ENCODE results near the gene POC5.

POC5 gene, protein sequence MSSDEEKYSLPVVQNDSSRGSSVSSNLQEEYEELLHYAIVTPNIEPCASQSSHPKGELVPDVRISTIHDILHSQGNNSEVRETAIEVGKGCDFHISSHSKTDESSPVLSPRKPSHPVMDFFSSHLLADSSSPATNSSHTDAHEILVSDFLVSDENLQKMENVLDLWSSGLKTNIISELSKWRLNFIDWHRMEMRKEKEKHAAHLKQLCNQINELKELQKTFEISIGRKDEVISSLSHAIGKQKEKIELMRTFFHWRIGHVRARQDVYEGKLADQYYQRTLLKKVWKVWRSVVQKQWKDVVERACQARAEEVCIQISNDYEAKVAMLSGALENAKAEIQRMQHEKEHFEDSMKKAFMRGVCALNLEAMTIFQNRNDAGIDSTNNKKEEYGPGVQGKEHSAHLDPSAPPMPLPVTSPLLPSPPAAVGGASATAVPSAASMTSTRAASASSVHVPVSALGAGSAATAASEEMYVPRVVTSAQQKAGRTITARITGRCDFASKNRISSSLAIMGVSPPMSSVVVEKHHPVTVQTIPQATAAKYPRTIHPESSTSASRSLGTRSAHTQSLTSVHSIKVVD

DNA sequence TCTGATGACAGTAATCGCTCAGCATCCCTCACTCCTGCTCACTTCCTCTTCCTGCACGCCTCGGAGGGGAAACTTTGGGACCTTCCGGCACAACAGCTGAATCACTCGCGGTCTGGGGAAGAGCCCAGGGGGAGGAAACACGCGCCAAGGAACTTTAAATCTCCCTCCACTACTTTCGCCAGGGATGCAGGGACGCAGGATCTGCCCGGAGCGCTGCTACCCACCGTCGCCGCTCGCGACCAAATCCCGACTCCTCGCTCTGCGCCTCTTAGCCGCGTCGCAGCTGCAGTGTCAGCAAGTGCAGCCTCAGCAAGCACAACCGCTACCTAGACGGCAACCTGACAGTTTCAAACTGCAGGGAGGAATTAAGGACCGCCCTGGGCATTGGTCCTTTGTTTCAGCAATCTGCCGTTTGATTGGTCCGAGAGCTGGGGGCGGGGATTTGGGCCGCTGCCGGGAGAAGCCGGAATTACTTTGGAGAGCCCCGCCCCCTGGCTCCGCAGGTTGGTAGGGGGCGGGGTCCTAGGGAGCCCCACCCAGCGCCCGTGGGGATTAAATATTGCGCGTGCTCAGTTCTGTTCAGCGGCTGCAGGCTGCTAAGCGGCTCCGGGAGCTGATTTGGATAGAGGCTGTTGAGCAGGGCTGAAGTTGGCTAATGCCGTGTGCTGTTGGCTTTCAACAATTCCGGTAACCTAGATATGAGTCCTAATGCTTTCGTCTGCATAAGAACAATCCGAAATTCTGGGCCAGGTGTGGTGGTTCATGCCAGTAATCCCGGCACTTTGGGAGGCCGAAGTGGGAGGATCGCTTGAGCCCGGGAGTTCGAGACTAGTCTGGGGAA lies at the start of gene POC5:
Gene POC5 (minus strand): TSS at position 356 of the 841 bp plus-strand sequence. CDS start 4,500 bp downstream, outside the sequence.
- peak within 1 kb of the TSS; percentile 4 for H3K4me3 ChIP-seq (IDR thresholded peaks at IDR 0.05; ENCODE audit: insufficient read depth, low read depth, low read length)
- H2AFZ ChIP-seq (ENCODE audit: low read depth): peak within 1 kb of the TSS; percentile 79
- no peaks in the 10 kb centered on the region; the same call in 1 of the 2 replicates for H3K36me3 ChIP-seq (ENCODE audit: insufficient read depth)
- H4K20me1 ChIP-seq (ENCODE audit: insufficient read depth): no peaks in the 10 kb centered on the region
- TF ChIP-seq CTCF (conservative IDR thresholded peaks at IDR 0.05; ENCODE audit: low read depth, low read length): no peak
- peaks cover 11% of the 10 kb centered on the region for H3K4me1 ChIP-seq (ENCODE audit: low read depth, poor library complexity, severe bottlenecking)
- peaks cover 44% of the 10 kb centered on the region for H3K79me2 ChIP-seq (ENCODE audit: insufficient read depth, low read depth)
- H3K4me2 ChIP-seq: peak within 1 kb of the TSS; percentile 75
- H3K27ac ChIP-seq: peak within 1 kb of the TSS; percentile 86
- no peaks in the 10 kb centered on the region for H3K27me3 ChIP-seq (ENCODE audit: insufficient read depth, low read depth)
- H3K9ac ChIP-seq: peak within 1 kb of the TSS; percentile 84

DNA sequence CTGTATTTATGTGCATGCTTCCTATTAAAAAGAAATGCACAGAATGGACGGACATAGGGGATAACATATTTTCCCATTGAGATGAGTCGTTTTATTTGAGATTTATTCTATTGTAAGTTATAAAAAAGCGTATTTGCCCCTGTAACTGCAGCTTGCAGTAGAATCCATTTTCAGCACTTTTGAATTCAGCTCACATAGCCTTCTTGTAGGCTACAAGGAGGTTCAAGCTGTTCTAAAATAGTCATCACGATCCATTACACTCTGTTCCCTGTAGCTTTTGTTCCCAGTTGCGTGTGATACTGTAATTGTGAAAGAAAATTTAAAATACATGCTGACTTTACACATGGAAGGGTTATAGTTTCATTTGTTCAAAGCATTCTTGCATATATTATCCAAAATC lies 40.9 kb upstream of the POC5 start:
- no peak overlapping the region for H3K27ac ChIP-seq
- no peaks in the 10 kb centered on the region for H3K79me2 ChIP-seq (ENCODE audit: insufficient read depth, low read depth)
- H2AFZ ChIP-seq (ENCODE audit: low read depth): no peak overlapping the region
- no peaks in the 10 kb centered on the region for H3K36me3 ChIP-seq (ENCODE audit: insufficient read depth)
- no peaks in the 10 kb centered on the region for H3K27me3 ChIP-seq (ENCODE audit: insufficient read depth, low read depth)
- H3K4me1 ChIP-seq (ENCODE audit: low read depth, poor library complexity, severe bottlenecking): no peaks in the 10 kb centered on the region
- H4K20me1 ChIP-seq (ENCODE audit: insufficient read depth): no peaks in the 10 kb centered on the region
- H3K4me2 ChIP-seq: no peak overlapping the region
- no peak for TF ChIP-seq CTCF (conservative IDR thresholded peaks at IDR 0.05; ENCODE audit: low read depth, low read length)
- H3K9ac ChIP-seq: no peak overlapping the region
- H3K4me3 ChIP-seq (IDR thresholded peaks at IDR 0.05; ENCODE audit: insufficient read depth, low read depth, low read length): no peak overlapping the region

- H3K79me2 ChIP-seq (ENCODE audit: insufficient read depth, low read depth): no peaks in the 10 kb centered on the region
- no peaks in the 10 kb centered on the region for H3K36me3 ChIP-seq (ENCODE audit: insufficient read depth)
- no peaks in the 10 kb centered on the region for H3K4me1 ChIP-seq (ENCODE audit: low read depth, poor library complexity, severe bottlenecking)
- no peak overlapping the region for H2AFZ ChIP-seq (ENCODE audit: low read depth)
- H4K20me1 ChIP-seq (ENCODE audit: insufficient read depth): no peaks in the 10 kb centered on the region
- no peak overlapping the region for H3K4me2 ChIP-seq
- no peak overlapping the region for H3K4me3 ChIP-seq (IDR thresholded peaks at IDR 0.05; ENCODE audit: insufficient read depth, low read depth, low read length)
- no peak for TF ChIP-seq CTCF (conservative IDR thresholded peaks at IDR 0.05; ENCODE audit: low read depth, low read length)
- H3K27me3 ChIP-seq (ENCODE audit: insufficient read depth, low read depth): no peaks in the 10 kb centered on the region
- no peak overlapping the region for H3K27ac ChIP-seq
- no peak overlapping the region for H3K9ac ChIP-seq
Observed at GRCh38 chr5:75756981-75757380, 39.7 kb upstream of the POC5 start.

DNA sequence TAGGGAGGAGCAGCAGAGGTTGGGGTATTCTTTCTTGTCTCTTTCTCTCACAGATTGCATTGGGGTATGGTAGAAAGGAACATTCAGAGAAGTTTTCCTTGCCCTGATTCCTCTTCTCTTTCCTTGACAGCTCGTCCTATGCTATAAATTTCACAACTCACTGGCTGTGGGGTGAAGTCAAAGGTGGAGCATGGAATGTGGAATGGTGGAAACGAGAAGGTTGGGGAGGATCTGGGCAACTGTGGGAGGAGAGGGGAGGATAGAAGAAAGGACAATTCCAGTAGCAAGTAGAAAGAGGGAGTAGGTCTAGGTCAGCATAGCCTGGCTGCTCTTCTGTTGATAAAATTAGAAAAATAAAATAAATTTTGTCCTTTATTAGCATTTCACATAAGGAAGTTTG lies 39.0 kb upstream of the POC5 start:
- Histone ChIP-seq H3K4me1 (ENCODE audit: low read depth, poor library complexity, severe bottlenecking) (no peaks in the 10 kb centered on the region), H3K9ac (no peak overlapping the region), H3K27me3 (ENCODE audit: insufficient read depth, low read depth) (no peaks in the 10 kb centered on the region), H3K79me2 (ENCODE audit: insufficient read depth, low read depth) (no peaks in the 10 kb centered on the region), H2AFZ (ENCODE audit: low read depth) (no peak overlapping the region), H3K4me2 (no peak overlapping the region), H4K20me1 (ENCODE audit: insufficient read depth) (no peaks in the 10 kb centered on the region), H3K36me3 (ENCODE audit: insufficient read depth) (no peaks in the 10 kb centered on the region), H3K27ac (no peak overlapping the region), H3K4me3 (IDR thresholded peaks at IDR 0.05; ENCODE audit: insufficient read depth, low read depth, low read length) (no peak overlapping the region)
- no peak for TF ChIP-seq CTCF (conservative IDR thresholded peaks at IDR 0.05; ENCODE audit: low read depth, low read length)
